IMR-90 (cell line): Measurements from ENCODE around the gene LCE2C. TPM values are rescaled to one million over a fixed set of nuclear protein-coding genes. Genes with fewer than 3 reads are reported as not detected.

Source experiments
- ATAC-seq: fragments of 200-7000 bp; cut with Tn5 transposase; 2 replicates; pipeline ENCODE4 v1.9.1; 2020; ENCODE audit warnings: low read depth, mild to moderate bottlenecking, moderate library complexity
- BruUV-seq: library from RNA; stranded (reverse); fragments of 400-500 nt; replicated peaks from 2 replicates; lab custom pipeline; 2021; lab: Mats Ljungman, UMichigan
- CTCF ChIA-PET: fragments of 300-600 bp; formaldehyde crosslinking; extraction: SDS; loops from one replicate; lab custom pipeline; 2021; ENCODE audit warnings: antibody characterized with exemption; lab: Yijun Ruan, JAX
- POLR2A ChIA-PET: fragments of 300-600 bp; sonication (Branson Sonifier 250); formaldehyde crosslinking; loops from one replicate; lab custom pipeline; 2022; ENCODE audit warnings: antibody characterized with exemption; ENCODE audit not compliant: unreplicated experiment; lab: Charles Lee
- DNase-seq: peaks from one replicate; pipeline ENCODE4 v3.0.0; 2013
- H2AFZ ChIP-seq: replicated peaks from 2 replicates; pipeline ENCODE3; 2013; ENCODE audit warnings: low read length, mild to moderate bottlenecking; ENCODE audit not compliant: poor library complexity
- H2AK5ac ChIP-seq: 2 replicates; pipeline ENCODE4 v1.6.1; 2013; ENCODE audit warnings: low read depth, low read length, inconsistent platforms
- H2AK9ac ChIP-seq: replicated peaks from 2 replicates; pipeline ENCODE3; 2013; ENCODE audit warnings: mild to moderate bottlenecking, low read depth, low read length, moderate library complexity; ENCODE audit not compliant: poor library complexity
- H2BK120ac ChIP-seq: 2 replicates; pipeline ENCODE4 v1.6.1; 2013; ENCODE audit warnings: low read depth, low read length, inconsistent platforms
- H2BK15ac ChIP-seq: 3 replicates; pipeline ENCODE4 v1.6.1; 2013; ENCODE audit warnings: low read depth, low read length, inconsistent platforms
- H2BK20ac ChIP-seq: 2 replicates; pipeline ENCODE4 v1.6.1; 2013; ENCODE audit warnings: low read depth, mild to moderate bottlenecking, inconsistent platforms, low read length, moderate library complexity
- H2BK5ac ChIP-seq: 2 replicates; pipeline ENCODE4 v1.6.1; 2013; ENCODE audit warnings: mild to moderate bottlenecking, low read depth, low read length, inconsistent platforms; ENCODE audit not compliant: poor library complexity, severe bottlenecking
- H3K14ac ChIP-seq: replicated peaks from 2 replicates; pipeline ENCODE4 v1.6.1; 2013; ENCODE audit warnings: low read depth, low read length, inconsistent platforms
- H3K18ac ChIP-seq: 2 replicates; pipeline ENCODE4 v1.6.1; 2013; ENCODE audit warnings: low read depth, low read length, control low read depth
- H3K23ac ChIP-seq: 2 replicates; pipeline ENCODE4 v1.6.1; 2013; ENCODE audit warnings: low read depth, low read length, inconsistent platforms
- H3K27ac ChIP-seq: 2 replicates; pipeline ENCODE4 v1.5.1; 2013; ENCODE audit warnings: mild to moderate bottlenecking, control low read depth, low read length; ENCODE audit not compliant: insufficient read depth
- H3K27me3 ChIP-seq: 2 replicates; pipeline ENCODE4 v1.6.1; 2013; ENCODE audit warnings: low read length; ENCODE audit not compliant: control insufficient read depth, insufficient read depth
- H3K36me3 ChIP-seq: 2 replicates; pipeline ENCODE4 v1.6.1; 2013; ENCODE audit warnings: low read length, mixed read lengths; ENCODE audit not compliant: control insufficient read depth, insufficient read depth
- H3K4ac ChIP-seq: 2 replicates; pipeline ENCODE4 v1.6.1; 2013; ENCODE audit warnings: low read depth, low read length, inconsistent platforms
- H3K4me1 ChIP-seq: 2 replicates; pipeline ENCODE4 v1.6.1; 2013; ENCODE audit warnings: low read length, mixed read lengths; ENCODE audit not compliant: control insufficient read depth, insufficient read depth
- H3K4me2 ChIP-seq: 2 replicates; pipeline ENCODE4 v1.6.1; 2013; ENCODE audit warnings: low read depth, mild to moderate bottlenecking, control low read depth, low read length, moderate library complexity
- H3K4me3 ChIP-seq: 2 replicates; pipeline ENCODE4 v1.5.1; 2013; ENCODE audit warnings: low read depth, mild to moderate bottlenecking, control low read depth, low read length, moderate library complexity; ENCODE audit not compliant: insufficient read depth
- H3K56ac ChIP-seq: 2 replicates; pipeline ENCODE4 v1.6.1; 2013; ENCODE audit warnings: low read length, inconsistent platforms; ENCODE audit not compliant: insufficient read depth; ENCODE audit errors: extremely low read depth
- H3K79me1 ChIP-seq, 2 experiments: 2 replicates each; pipeline ENCODE4 v1.6.1; 2013; ENCODE audit warnings: low read length in 2 of 2, inconsistent platforms in 1 of 2, low read depth in 1 of 2
- H3K9ac ChIP-seq: 2 replicates; pipeline ENCODE4 v1.6.1; 2013; ENCODE audit warnings: low read depth, low read length, control low read depth
- H3K9me1 ChIP-seq: 2 replicates; pipeline ENCODE4 v1.6.1; 2013; ENCODE audit warnings: low read length, inconsistent platforms; ENCODE audit not compliant: insufficient read depth
- H3K9me3 ChIP-seq: 2 replicates; pipeline ENCODE4 v1.6.1; 2013; ENCODE audit warnings: low read length; ENCODE audit not compliant: control insufficient read depth, insufficient read depth
- H4K20me1 ChIP-seq: 2 replicates; pipeline ENCODE4 v1.6.1; 2013; ENCODE audit warnings: low read length, inconsistent platforms; ENCODE audit not compliant: insufficient read depth
- H4K5ac ChIP-seq: 2 replicates; pipeline ENCODE4 v1.6.1; 2013; ENCODE audit warnings: mild to moderate bottlenecking, low read depth, low read length, control low read depth
- H4K8ac ChIP-seq, 2 experiments: 2 replicates each; pipeline ENCODE4 v1.6.1; 2013; ENCODE audit warnings: low read depth in 2 of 2, low read length in 2 of 2, control low read depth in 1 of 2, inconsistent platforms in 1 of 2
- H4K91ac ChIP-seq: 2 replicates; pipeline ENCODE4 v1.6.1; 2013; ENCODE audit warnings: low read depth, low read length, inconsistent platforms; ENCODE audit not compliant: insufficient read depth
- BHLHE40 ChIP-seq: fragments of 150-350 bp; IDR thresholded peaks from 2 replicates; pipeline ENCODE4 v1.6.1; 2016; ENCODE audit warnings: mild to moderate bottlenecking, low read depth, low read length
- CEBPB ChIP-seq: IDR thresholded peaks from 2 replicates; pipeline ENCODE4 v1.6.1; 2012; ENCODE audit warnings: low read depth, low read length, improper control_type of control experiment
- CHD1 ChIP-seq: IDR thresholded peaks from 2 replicates; pipeline ENCODE4 v1.6.1; 2012; ENCODE audit warnings: low read depth, low read length, improper control_type of control experiment
- FOS ChIP-seq: fragments of 150-350 bp; IDR thresholded peaks from 2 replicates; pipeline ENCODE4 v1.6.1; 2016; ENCODE audit warnings: low read depth, low read length
- MAFK ChIP-seq: IDR thresholded peaks from 2 replicates; pipeline ENCODE4 v1.6.1; 2012; ENCODE audit warnings: low read depth, low read length, improper control_type of control experiment
- MAZ ChIP-seq: IDR thresholded peaks from 2 replicates; pipeline ENCODE4 v1.6.1; 2012; ENCODE audit warnings: low read depth, mild to moderate bottlenecking, low read length, improper control_type of control experiment, moderate library complexity, borderline replicate concordance
- MXI1 ChIP-seq: IDR thresholded peaks from 2 replicates; pipeline ENCODE4 v1.6.1; 2012; ENCODE audit warnings: low read depth, mild to moderate bottlenecking, low read length, moderate library complexity, borderline replicate concordance
- NFE2L2 ChIP-seq: fragments of 150-350 bp; IDR thresholded peaks from 2 replicates; pipeline ENCODE4 v1.6.1; 2016; ENCODE audit warnings: low read depth, mild to moderate bottlenecking, low read length
- POLR2A ChIP-seq: IDR thresholded peaks from 2 replicates; pipeline ENCODE4 v1.6.1; 2012; ENCODE audit warnings: mild to moderate bottlenecking, low read depth, low read length
- RAD21 ChIP-seq: IDR thresholded peaks from 2 replicates; pipeline ENCODE4 v1.6.1; 2012; ENCODE audit warnings: low read length, improper control_type of control experiment
- RCOR1 ChIP-seq: IDR thresholded peaks from 2 replicates; pipeline ENCODE4 v1.6.1; 2012; ENCODE audit warnings: mild to moderate bottlenecking, low read length, improper control_type of control experiment; ENCODE audit not compliant: insufficient replicate concordance
- RFX5 ChIP-seq: IDR thresholded peaks from 2 replicates; pipeline ENCODE4 v1.8.0; 2012; ENCODE audit warnings: low read depth, mild to moderate bottlenecking, low read length, moderate library complexity
- SMC3 ChIP-seq: fragments of 150-350 bp; IDR thresholded peaks from 2 replicates; pipeline ENCODE4 v1.6.1; 2016; ENCODE audit warnings: low read depth, mild to moderate bottlenecking, antibody characterized with exemption, low read length, moderate library complexity
- WGBS, 2 experiments: methylation state at CpG; one replicate each; pipeline versions ENCODE4 v1.1.5 to v1.1.7; 2013; ENCODE audit warnings: missing lambda C conversion rate in 2 of 2; ENCODE audit not compliant: insufficient read length in 1 of 2; ENCODE audit errors: extremely low coverage in 2 of 2; 5-methylcytosine and 5-hydroxymethylcytosine counted together
- dilution Hi-C: fragments of 300-500 bp; cut with HindIII; formaldehyde crosslinking; loops from one replicate; pipeline ENCODE4 v1.14.3; 2018; ENCODE audit warnings: low sequenced_read_pairs; ENCODE audit not compliant: unreplicated experiment
- in situ Hi-C: fragments of 300-500 bp; cut with MboI; formaldehyde crosslinking; loops from 3 replicates; pipeline ENCODE4 v1.14.3; 2019; ENCODE audit warnings: low sequenced_read_pairs, inconsistent platforms, mixed read lengths
- intact Hi-C: fragments of 100-400 bp; cut with micrococcal nuclease; formaldehyde crosslinking; loops from 2 replicates; pipeline ENCODE4 v1.10.0; 2022
- polyA plus RNA-seq, 3 experiments: library from polyadenylated mRNA; depleted of rRNA; stranded (reverse); fragments of >200 nt; gene quantifications; 2 replicates each; pipeline ENCODE4 v1.2.3, GENCODE V29; 2012; ENCODE audit warnings: low replicate concordance in 1 of 3
- total RNA-seq: library from RNA; depleted of rRNA; stranded (reverse); fragments of >200 nt; gene quantifications from 2 replicates; pipeline ENCODE4 v1.2.3, GENCODE V29; 2012
- TF ChIP-seq, protein P1 (sequence below): fragments of 150-350 bp; IDR thresholded peaks from 2 replicates; pipeline ENCODE4 v1.6.1; 2016; ENCODE audit warnings: low read depth, mild to moderate bottlenecking, low read length, moderate library complexity, borderline replicate concordance
- TF ChIP-seq, protein P2 (sequence below): conservative IDR thresholded peaks from 2 replicates; pipeline ENCODE4 v1.5.1; 2012; ENCODE audit warnings: mild to moderate bottlenecking, low read depth, low read length, improper control_type of control experiment
- TF ChIP-seq, protein P3 (sequence below): fragments of 150-350 bp; IDR thresholded peaks from 2 replicates; pipeline ENCODE4 v1.6.1; 2017; ENCODE audit warnings: mild to moderate bottlenecking, antibody characterized with exemption, low read length, low read depth

LCE2C gene
- total and polyA plus RNA-seq, 2 of the 4 experiments (the other 2 are of a cell fraction): not detected

DNA sequence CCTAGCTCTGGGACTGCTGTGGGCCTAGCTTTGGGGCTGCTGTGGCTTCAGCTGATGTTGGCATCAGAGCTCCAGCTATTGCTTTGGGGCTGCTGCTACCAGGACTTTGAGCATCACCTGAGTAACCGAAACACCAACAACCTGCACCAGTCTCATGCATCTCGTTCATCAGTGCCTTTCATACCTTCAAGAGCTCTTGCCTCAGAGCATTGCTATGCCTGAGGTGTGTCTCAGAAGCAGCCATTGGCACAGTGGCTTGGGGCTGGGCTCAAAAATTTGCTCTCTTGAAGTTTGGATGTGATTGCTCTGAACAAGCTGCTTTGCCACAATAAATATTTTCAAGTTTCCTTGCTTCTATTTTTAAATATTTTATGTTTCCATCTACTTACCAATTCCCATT, 18.6 kb upstream of the LCE2C start:
- H4K5ac ChIP-seq: no peak overlapping the region
- no peak overlapping the region for H3K4me2 ChIP-seq
- CTCF ChIA-PET: no interaction called here
- no peak overlapping the region for H3K18ac ChIP-seq
- no peak for DNase-seq
- WGBS, 2 experiments: no CpG with 5 or more reads among the region's 2 CpGs
- H3K27me3 ChIP-seq: no peaks in the 10 kb centered on the region; the same call in 1 of the 2 replicates
- no peak overlapping the region for H3K4me3 ChIP-seq
- no peak overlapping the region for H2BK5ac ChIP-seq
- dilution Hi-C loops: no loop called here
- H2AK9ac ChIP-seq: no peak overlapping the region
- H4K20me1 ChIP-seq: no peaks in the 10 kb centered on the region
- no peak overlapping the region for H3K14ac ChIP-seq
- H3K4ac ChIP-seq: no peak overlapping the region
- H3K23ac ChIP-seq: no peak overlapping the region
- H3K79me1 ChIP-seq: no peaks in the 10 kb centered on the region
- no peak for ATAC-seq
- no peak overlapping the region for H2AFZ ChIP-seq
- no peaks in the 10 kb centered on the region for H3K9me3 ChIP-seq
- TF ChIP-seq CEBPB: no peak
- no peak for TF ChIP-seq NFE2L2
- no peak for TF ChIP-seq MAFK
- TF ChIP-seq MXI1: no peak
- TF ChIP-seq, protein P1, sequence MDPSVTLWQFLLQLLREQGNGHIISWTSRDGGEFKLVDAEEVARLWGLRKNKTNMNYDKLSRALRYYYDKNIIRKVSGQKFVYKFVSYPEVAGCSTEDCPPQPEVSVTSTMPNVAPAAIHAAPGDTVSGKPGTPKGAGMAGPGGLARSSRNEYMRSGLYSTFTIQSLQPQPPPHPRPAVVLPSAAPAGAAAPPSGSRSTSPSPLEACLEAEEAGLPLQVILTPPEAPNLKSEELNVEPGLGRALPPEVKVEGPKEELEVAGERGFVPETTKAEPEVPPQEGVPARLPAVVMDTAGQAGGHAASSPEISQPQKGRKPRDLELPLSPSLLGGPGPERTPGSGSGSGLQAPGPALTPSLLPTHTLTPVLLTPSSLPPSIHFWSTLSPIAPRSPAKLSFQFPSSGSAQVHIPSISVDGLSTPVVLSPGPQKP: no peak
- TF ChIP-seq SMC3: no peak
- no peak for TF ChIP-seq MAZ
- TF ChIP-seq FOS: no peak
- TF ChIP-seq, protein P2, sequence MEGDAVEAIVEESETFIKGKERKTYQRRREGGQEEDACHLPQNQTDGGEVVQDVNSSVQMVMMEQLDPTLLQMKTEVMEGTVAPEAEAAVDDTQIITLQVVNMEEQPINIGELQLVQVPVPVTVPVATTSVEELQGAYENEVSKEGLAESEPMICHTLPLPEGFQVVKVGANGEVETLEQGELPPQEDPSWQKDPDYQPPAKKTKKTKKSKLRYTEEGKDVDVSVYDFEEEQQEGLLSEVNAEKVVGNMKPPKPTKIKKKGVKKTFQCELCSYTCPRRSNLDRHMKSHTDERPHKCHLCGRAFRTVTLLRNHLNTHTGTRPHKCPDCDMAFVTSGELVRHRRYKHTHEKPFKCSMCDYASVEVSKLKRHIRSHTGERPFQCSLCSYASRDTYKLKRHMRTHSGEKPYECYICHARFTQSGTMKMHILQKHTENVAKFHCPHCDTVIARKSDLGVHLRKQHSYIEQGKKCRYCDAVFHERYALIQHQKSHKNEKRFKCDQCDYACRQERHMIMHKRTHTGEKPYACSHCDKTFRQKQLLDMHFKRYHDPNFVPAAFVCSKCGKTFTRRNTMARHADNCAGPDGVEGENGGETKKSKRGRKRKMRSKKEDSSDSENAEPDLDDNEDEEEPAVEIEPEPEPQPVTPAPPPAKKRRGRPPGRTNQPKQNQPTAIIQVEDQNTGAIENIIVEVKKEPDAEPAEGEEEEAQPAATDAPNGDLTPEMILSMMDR: no peak
- no peak for TF ChIP-seq RAD21
- TF ChIP-seq RCOR1: no peak
- TF ChIP-seq, protein P3, sequence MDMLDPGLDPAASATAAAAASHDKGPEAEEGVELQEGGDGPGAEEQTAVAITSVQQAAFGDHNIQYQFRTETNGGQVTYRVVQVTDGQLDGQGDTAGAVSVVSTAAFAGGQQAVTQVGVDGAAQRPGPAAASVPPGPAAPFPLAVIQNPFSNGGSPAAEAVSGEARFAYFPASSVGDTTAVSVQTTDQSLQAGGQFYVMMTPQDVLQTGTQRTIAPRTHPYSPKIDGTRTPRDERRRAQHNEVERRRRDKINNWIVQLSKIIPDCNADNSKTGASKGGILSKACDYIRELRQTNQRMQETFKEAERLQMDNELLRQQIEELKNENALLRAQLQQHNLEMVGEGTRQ: no peak
- no peak for TF ChIP-seq BHLHE40
- TF ChIP-seq RFX5: no peak
- no peak for TF ChIP-seq POLR2A
- no peak for TF ChIP-seq CHD1
- no peaks in the 10 kb centered on the region for H3K9me1 ChIP-seq
- no peak overlapping the region for H3K9ac ChIP-seq
- H3K56ac ChIP-seq: no peak overlapping the region
- no peaks in the 10 kb centered on the region for H3K36me3 ChIP-seq
- H4K8ac ChIP-seq: no peak overlapping the region
- H2BK120ac ChIP-seq: no peak overlapping the region
- H3K27ac ChIP-seq: no peak overlapping the region
- intact Hi-C loops: no loop called here
- POLR2A ChIA-PET: no interaction called here
- in situ Hi-C loops: loop anchor here (25.0 kb wide), 1 partner anchor 556 kb away; the partner anchor contains the start of genes LELP1 and PRR9
- no peak overlapping the region for H4K91ac ChIP-seq
- H3K4me1 ChIP-seq: no peaks in the 10 kb centered on the region
- no peak overlapping the region for H2BK15ac ChIP-seq
- H2BK20ac ChIP-seq: no peak overlapping the region
- no peak overlapping the region for H2AK5ac ChIP-seq
- no TSS peak for BruUV-seq
